ENCODE measurements around the gene PGAP6. TPM values are rescaled to one million over a fixed set of nuclear protein-coding genes. Genes with fewer than 3 reads are reported as not detected.

PGAP6 gene
- total and polyA plus RNA-seq, 2 of the 13 experiments (the other 11 are each of a cell fraction or from before 2014, with no cell fraction given): 52.7 to 136 TPM

DNA sequence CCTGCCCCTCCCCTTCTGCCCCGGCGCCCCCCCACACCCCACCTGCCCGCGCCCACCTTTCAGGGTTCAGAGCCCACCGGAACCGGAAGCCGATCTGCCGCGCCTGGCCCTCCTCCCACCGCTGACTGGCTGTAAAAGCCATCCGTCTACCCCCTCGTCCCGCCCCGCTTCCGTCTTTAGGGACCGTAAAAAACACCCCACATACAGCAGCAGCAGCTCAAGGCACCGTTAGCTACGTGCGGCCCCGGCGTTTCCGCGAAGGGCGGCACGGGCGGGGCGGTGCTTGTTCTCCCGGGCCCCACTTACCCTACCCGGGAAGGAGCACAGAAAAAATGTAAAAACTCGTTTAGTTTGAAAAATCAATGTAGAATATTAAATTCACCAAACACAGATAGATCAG is 11.3 kb downstream of the PGAP6 start, which contains the start of gene MRPL28 (continued):
- TF ChIP-seq ZNF484 (CRISPR knock-in tag; IDR thresholded peaks at IDR 0.05; ENCODE audit: borderline replicate concordance, low read depth) (no peak), ZNF24 (IDR thresholded peaks at IDR 0.05) (no peak), MIER2 (CRISPR knock-in tag; IDR thresholded peaks at IDR 0.05) (peak; percentile 30; the same call in 1 of the 2 replicates), SRSF9 (IDR thresholded peaks at IDR 0.05; ENCODE audit: borderline replicate concordance, insufficient read depth, low read depth, low read length, poor library complexity, severe bottlenecking) (no peak)
- TF ChIP-seq, protein P1, sequence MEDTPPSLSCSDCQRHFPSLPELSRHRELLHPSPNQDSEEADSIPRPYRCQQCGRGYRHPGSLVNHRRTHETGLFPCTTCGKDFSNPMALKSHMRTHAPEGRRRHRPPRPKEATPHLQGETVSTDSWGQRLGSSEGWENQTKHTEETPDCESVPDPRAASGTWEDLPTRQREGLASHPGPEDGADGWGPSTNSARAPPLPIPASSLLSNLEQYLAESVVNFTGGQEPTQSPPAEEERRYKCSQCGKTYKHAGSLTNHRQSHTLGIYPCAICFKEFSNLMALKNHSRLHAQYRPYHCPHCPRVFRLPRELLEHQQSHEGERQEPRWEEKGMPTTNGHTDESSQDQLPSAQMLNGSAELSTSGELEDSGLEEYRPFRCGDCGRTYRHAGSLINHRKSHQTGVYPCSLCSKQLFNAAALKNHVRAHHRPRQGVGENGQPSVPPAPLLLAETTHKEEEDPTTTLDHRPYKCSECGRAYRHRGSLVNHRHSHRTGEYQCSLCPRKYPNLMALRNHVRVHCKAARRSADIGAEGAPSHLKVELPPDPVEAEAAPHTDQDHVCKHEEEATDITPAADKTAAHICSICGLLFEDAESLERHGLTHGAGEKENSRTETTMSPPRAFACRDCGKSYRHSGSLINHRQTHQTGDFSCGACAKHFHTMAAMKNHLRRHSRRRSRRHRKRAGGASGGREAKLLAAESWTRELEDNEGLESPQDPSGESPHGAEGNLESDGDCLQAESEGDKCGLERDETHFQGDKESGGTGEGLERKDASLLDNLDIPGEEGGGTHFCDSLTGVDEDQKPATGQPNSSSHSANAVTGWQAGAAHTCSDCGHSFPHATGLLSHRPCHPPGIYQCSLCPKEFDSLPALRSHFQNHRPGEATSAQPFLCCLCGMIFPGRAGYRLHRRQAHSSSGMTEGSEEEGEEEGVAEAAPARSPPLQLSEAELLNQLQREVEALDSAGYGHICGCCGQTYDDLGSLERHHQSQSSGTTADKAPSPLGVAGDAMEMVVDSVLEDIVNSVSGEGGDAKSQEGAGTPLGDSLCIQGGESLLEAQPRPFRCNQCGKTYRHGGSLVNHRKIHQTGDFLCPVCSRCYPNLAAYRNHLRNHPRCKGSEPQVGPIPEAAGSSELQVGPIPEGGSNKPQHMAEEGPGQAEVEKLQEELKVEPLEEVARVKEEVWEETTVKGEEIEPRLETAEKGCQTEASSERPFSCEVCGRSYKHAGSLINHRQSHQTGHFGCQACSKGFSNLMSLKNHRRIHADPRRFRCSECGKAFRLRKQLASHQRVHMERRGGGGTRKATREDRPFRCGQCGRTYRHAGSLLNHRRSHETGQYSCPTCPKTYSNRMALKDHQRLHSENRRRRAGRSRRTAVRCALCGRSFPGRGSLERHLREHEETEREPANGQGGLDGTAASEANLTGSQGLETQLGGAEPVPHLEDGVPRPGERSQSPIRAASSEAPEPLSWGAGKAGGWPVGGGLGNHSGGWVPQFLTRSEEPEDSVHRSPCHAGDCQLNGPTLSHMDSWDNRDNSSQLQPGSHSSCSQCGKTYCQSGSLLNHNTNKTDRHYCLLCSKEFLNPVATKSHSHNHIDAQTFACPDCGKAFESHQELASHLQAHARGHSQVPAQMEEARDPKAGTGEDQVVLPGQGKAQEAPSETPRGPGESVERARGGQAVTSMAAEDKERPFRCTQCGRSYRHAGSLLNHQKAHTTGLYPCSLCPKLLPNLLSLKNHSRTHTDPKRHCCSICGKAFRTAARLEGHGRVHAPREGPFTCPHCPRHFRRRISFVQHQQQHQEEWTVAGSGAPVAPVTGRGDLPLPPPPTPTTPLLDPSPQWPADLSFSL (CRISPR knock-in tag; IDR thresholded peaks at IDR 0.05): no peak

DNA sequence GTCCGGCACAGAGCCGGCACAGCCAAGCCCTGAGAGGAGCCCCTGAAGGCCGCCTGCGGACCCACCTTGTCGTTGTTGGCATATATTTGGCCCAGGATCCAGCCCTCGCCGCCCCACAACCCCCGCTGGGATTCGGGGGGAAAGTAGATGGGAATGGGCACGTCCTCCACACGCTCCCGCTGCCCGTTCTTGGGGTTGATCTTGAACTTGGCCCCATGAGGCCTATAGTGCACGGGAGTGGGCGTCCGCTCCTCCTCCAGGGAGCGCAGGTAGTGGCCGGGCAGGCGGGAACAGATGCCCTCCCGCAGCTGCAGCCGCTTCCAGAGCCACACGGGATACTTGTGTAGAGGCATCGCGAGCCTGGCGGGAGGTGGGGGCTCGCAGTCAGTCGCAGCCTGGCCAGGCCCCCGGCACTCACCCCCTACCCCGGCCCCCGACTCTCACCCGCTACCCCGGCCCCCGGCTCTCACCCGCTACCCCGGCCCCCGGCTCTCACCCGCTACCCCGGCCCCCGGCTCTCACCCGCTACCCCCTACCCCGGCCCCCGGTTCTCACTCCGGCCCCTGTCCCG is 11.8 kb downstream of the PGAP6 start:
- CTCF ChIA-PET (ENCODE audit: low intra/inter-chr PET ratio, low total read pairs): no interaction called here
- no peak for FAIRE-seq
- Histone ChIP-seq H3K4me3 (replicated peaks in 1 of 3; ENCODE audit: insufficient read depth in 1 of 3, low read depth in 2 of 3, low read length in 3 of 3) (peak overlapping the region; percentile 57 to 79 (median 75); a peak in 5 of 6 replicates), H3K9me3 (ENCODE audit: low read length) (no peaks in the 10 kb centered on the region), H3K27me3 (ENCODE audit: control insufficient read depth in 1 of 2, insufficient read depth in 2 of 2, low read length in 2 of 2) (no peaks in the 10 kb centered on the region), H4K20me1 (ENCODE audit: insufficient read depth, low read length) (no peaks in the 10 kb centered on the region), H2AFZ (ENCODE audit: low read length) (no peak overlapping the region), H3K27ac (ENCODE audit: extremely low read length, insufficient read depth, low read length) (no peak overlapping the region), H3K36me3 (replicated peaks in 1 of 2; ENCODE audit: control insufficient read depth in 1 of 2, insufficient read depth in 2 of 2, low read length in 2 of 2) (peaks cover 12 to 36% of the 10 kb centered on the region in 2 experiments; a peak in 4 of 5 replicates), H3K79me2 (ENCODE audit: insufficient read depth, low read length) (peaks cover 6% of the 10 kb centered on the region), H3K4me2 (ENCODE audit: low read depth, low read length) (peak overlapping the region; percentile 86), H3K9ac (ENCODE audit: insufficient read depth, low read depth, low read length) (peak overlapping the region; percentile 56), H3K4me1 (ENCODE audit: insufficient read depth, low read length) (peaks cover 30% of the 10 kb centered on the region)
- no peak for DNase-seq (ENCODE audit: low spot score)
- in situ Hi-C loops (cut with HindIII; ENCODE audit: extremely low pct_ligation_motif_present, low pct_unique_long_range_greater_than_20kb) (no loop called here), intact Hi-C loops (cut with micrococcal nuclease; ENCODE audit: unreplicated experiment) (no loop called here)
- POLR2A ChIA-PET: interaction anchor here (0.6 to 2.8 kb wide), 6 partner anchors 8 to 311 kb away, joined by 3 to 27 read pairs (median 6); partner anchors contain the start of genes AXIN1, DECR2, FAM234A and PGAP6
- ATAC-seq: peak; percentile 62
- no TSS peak for BruUV-seq (replicated peaks)
- 10% methylated on average over 33 of the region's 44 CpGs for WGBS (ENCODE audit: low lambda C conversion rate)
- TF ChIP-seq ZNF644 (CRISPR knock-in tag; IDR thresholded peaks at IDR 0.05; ENCODE audit: low read depth): no peak
- TF ChIP-seq ZNF781 (CRISPR knock-in tag; IDR thresholded peaks at IDR 0.05; ENCODE audit: borderline replicate concordance, not compliant biosample characterization): no peak
- TF ChIP-seq, protein P2, sequence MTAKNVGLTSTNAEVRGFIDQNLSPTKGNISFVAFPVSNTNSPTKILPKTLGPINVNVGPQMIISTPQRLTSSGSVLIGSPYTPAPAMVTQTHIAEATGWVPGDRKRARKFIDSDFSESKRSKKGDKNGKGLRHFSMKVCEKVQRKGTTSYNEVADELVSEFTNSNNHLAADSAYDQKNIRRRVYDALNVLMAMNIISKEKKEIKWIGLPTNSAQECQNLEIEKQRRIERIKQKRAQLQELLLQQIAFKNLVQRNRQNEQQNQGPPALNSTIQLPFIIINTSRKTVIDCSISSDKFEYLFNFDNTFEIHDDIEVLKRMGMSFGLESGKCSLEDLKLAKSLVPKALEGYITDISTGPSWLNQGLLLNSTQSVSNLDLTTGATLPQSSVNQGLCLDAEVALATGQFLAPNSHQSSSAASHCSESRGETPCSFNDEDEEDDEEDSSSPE (CRISPR knock-in tag; IDR thresholded peaks at IDR 0.05): peak; percentile 17; the same call in 1 of the 2 replicates
- TF ChIP-seq ARID2 (CRISPR knock-in tag; IDR thresholded peaks at IDR 0.05; ENCODE audit: borderline replicate concordance): no peak
- peak; percentile 30; the same call in 1 of the 2 replicates for TF ChIP-seq MYC (CRISPR knock-in tag; IDR thresholded peaks at IDR 0.05; ENCODE audit: borderline replicate concordance)
- TF ChIP-seq ZNF546 (CRISPR knock-in tag; conservative IDR thresholded peaks at IDR 0.05): no peak
- peak; percentile 53; the same call in 1 of the 2 replicates for TF ChIP-seq ZFX (CRISPR knock-in tag; IDR thresholded peaks at IDR 0.05; ENCODE audit: low read depth)
